ENCODE results near the gene CATSPERZ.

GRCh38 chr11:64266339-64266738, 33.8 kb upstream of the CATSPERZ start:
- no peak for TF ChIP-seq CTCF (IDR thresholded peaks at IDR 0.05; ENCODE audit: insufficient read depth, low read length)
- TF ChIP-seq POLR2AphosphoS5 (IDR thresholded peaks at IDR 0.05; ENCODE audit: low read depth), result no peak
- no peak for TF ChIP-seq REST (IDR thresholded peaks at IDR 0.05; ENCODE audit: insufficient replicate concordance, low read depth)
- TF ChIP-seq GABPA (IDR thresholded peaks at IDR 0.05; ENCODE audit: low read depth), result no peak

Measured in HL-60 (cell line).